ENCODE results near the gene PSMB4.
A peak's percentile ranks its signal among the peaks of the same experiment; 100 is the strongest.
"Not testable (repeated sequence)": the region's sequence is repeated elsewhere in the genome, so short reads cannot be mapped to it uniquely, and the experiment has no call there.

PSMB4 gene

DNA sequence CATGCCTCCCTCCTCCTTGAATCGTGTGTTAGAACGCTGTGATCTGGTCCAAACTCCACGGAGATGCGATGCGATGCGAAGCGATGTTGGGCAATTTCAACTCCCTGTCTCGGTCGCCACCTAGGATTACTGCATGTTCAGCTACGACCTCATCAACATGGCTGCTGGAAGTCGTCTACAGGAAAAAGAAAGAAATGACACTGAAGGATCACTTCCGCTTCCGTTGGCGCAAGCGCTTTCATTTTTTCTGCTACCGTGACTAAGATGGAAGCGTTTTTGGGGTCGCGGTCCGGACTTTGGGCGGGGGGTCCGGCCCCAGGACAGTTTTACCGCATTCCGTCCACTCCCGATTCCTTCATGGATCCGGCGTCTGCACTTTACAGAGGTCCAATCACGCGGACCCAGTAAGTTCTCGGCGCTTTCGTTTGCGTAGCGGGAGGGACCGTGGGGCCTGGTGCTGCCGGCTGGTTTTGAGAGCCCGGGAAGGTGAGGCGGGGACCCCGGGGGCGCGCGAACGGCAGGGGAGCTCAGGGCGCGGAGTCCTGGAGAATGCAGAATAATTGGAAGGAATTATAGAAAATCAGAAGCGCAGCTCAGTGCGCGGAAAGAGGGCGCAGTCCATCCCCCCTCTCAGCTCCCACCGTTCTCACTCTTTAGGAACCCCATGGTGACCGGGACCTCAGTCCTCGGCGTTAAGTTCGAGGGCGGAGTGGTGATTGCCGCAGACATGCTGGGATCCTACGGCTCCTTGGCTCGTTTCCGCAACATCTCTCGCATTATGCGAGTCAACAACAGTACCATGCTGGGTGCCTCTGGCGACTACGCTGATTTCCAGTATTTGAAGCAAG, at the start of gene PSMB4:
Gene PSMB4, plus strand, starts transcription at position 250 of the 848 bp plus-strand sequence. Its CDS starts 15 bp downstream, at position 265.
- peaks cover 16% of the 10 kb centered on the region for H3K36me3 ChIP-seq (ENCODE audit: control insufficient read depth, insufficient read depth, low read length)
- H3K9ac ChIP-seq (ENCODE audit: low read depth, low read length), result peak within 1 kb of the TSS; percentile 94
- no peaks in the 10 kb centered on the region for H3K27me3 ChIP-seq (ENCODE audit: control insufficient read depth, insufficient read depth, low read length)
- H3K9me3 ChIP-seq (ENCODE audit: control insufficient read depth, insufficient read depth, low read length), result no peaks in the 10 kb centered on the region
- H3K4me3 ChIP-seq (ENCODE audit: low read depth, low read length), result peak within 1 kb of the TSS; percentile 95
- H3K4me1 ChIP-seq (ENCODE audit: control insufficient read depth, insufficient read depth, low read length), result no peaks in the 10 kb centered on the region

DNA sequence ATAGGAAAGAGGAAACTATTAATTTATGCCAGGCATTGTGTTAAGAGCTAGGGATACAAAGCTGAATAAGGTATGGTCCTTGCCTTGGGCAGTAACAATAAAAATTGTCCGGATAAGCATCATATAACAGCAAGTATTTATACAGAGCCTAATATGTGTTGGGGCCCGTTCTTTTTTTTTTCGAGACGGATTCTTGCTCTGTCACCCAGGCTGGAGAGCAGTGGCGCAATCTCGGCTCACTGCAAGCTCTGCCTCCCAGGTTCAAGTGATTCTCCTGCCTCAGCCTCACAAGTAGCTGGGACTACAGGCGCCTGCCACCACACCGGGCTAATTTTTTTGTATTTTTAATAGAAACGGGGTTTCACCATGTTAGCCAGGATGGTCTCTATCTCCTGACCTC, 49.0 kb upstream of the PSMB4 start:
- H3K4me3 ChIP-seq (ENCODE audit: low read depth, low read length); H3K36me3 ChIP-seq (ENCODE audit: control insufficient read depth, insufficient read depth, low read length); H3K9ac ChIP-seq (ENCODE audit: low read depth, low read length); H3K9me3 ChIP-seq (ENCODE audit: control insufficient read depth, insufficient read depth, low read length); H3K27me3 ChIP-seq (ENCODE audit: control insufficient read depth, insufficient read depth, low read length): not testable (repeated sequence)
- peaks cover 11% of the 10 kb centered on the region for H3K4me1 ChIP-seq (ENCODE audit: control insufficient read depth, insufficient read depth, low read length)

DNA sequence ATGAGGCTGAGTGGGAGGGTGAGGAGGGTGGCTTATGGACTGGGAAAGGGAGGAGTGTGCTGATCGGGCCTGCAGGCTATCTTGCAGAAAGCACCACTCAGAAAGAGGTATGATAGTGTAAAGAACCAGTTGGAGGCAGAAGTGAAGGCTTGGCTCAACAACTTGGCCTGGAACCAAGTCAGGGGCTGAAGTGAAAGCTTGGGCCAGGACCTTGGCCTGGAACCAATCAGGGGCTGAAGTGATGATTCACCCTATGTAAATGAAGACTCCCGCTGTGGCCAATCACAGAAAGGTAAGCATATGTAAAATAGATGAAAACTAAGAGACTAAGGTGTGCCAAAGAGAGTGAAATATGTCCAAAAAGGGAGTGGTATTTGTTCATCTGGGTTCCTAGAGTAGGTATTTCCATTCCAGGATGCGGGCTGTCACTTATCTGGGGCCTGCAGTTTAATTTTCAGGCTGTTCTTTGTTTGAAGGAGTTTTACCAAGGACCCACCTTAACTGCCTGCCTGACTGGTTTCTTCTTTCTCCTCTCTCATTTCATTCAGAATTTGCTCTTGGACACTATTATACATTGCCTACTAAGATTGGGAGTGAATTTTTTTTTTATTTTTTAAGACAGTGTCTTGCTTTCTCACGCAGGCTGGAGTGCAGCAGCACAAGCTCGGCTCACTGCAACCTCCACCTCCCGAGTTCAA, 47.2 kb upstream of the PSMB4 start:
- Histone ChIP-seq H3K36me3 (ENCODE audit: control insufficient read depth, insufficient read depth, low read length) (no peaks in the 10 kb centered on the region), H3K4me3 (ENCODE audit: low read depth, low read length) (no peak overlapping the region), H3K27me3 (ENCODE audit: control insufficient read depth, insufficient read depth, low read length) (no peaks in the 10 kb centered on the region), H3K4me1 (ENCODE audit: control insufficient read depth, insufficient read depth, low read length) (peaks cover 5% of the 10 kb centered on the region), H3K9ac (ENCODE audit: low read depth, low read length) (no peak overlapping the region), H3K9me3 (ENCODE audit: control insufficient read depth, insufficient read depth, low read length) (peaks cover 3% of the 10 kb centered on the region)

DNA sequence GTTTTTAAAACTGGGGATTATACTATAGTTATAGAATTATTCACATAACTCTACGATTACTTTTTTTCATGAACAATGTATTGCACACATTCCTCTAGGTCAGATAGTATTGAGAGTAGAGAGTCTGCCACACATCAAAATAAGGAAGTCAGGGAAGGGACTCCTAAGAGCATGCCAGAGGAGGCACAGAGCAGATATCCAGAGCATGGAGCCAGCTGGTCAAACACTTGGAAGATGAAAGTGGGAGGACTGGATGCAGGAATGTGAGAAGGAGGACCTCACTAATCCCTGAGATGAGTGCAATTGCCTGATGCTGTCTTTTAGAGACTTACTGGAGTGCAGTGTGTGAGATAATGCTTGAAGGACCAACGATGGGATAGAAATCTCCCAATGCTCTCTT, 42.7 kb upstream of the PSMB4 start:
- Histone ChIP-seq H3K36me3 (ENCODE audit: control insufficient read depth, insufficient read depth, low read length) (no peaks in the 10 kb centered on the region), H3K27me3 (ENCODE audit: control insufficient read depth, insufficient read depth, low read length) (no peaks in the 10 kb centered on the region), H3K9me3 (ENCODE audit: control insufficient read depth, insufficient read depth, low read length) (peaks cover 3% of the 10 kb centered on the region), H3K4me3 (ENCODE audit: low read depth, low read length) (no peak overlapping the region), H3K9ac (ENCODE audit: low read depth, low read length) (no peak overlapping the region), H3K4me1 (ENCODE audit: control insufficient read depth, insufficient read depth, low read length) (no peaks in the 10 kb centered on the region)

DNA sequence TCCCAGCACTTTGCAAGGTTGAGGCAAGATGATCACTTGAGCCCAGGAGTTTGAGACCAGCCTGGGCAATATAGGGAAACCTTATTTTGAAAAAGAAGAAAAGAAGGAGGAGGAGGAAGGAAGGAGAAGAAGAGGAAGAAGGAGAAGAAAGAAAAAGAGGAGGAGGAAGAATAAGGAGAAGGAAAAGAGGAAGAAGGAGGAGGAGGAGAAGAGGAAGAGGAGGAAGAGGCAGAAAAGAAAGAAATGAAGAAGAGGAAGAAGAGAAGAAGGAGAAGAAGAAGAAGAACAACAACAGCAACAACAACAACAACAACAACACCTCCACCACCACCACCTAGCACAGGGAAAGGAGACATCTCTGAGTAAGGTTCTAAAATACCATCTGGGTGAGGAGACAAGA, 37.5 kb upstream of the PSMB4 start:
- H3K27me3 ChIP-seq (ENCODE audit: control insufficient read depth, insufficient read depth, low read length), result no peaks in the 10 kb centered on the region
- peaks cover 8% of the 10 kb centered on the region for H3K36me3 ChIP-seq (ENCODE audit: control insufficient read depth, insufficient read depth, low read length)
- no peaks in the 10 kb centered on the region for H3K4me1 ChIP-seq (ENCODE audit: control insufficient read depth, insufficient read depth, low read length)
- no peak overlapping the region for H3K9ac ChIP-seq (ENCODE audit: low read depth, low read length)
- no peak overlapping the region for H3K4me3 ChIP-seq (ENCODE audit: low read depth, low read length)
- H3K9me3 ChIP-seq (ENCODE audit: control insufficient read depth, insufficient read depth, low read length), result peaks cover 13% of the 10 kb centered on the region

DNA sequence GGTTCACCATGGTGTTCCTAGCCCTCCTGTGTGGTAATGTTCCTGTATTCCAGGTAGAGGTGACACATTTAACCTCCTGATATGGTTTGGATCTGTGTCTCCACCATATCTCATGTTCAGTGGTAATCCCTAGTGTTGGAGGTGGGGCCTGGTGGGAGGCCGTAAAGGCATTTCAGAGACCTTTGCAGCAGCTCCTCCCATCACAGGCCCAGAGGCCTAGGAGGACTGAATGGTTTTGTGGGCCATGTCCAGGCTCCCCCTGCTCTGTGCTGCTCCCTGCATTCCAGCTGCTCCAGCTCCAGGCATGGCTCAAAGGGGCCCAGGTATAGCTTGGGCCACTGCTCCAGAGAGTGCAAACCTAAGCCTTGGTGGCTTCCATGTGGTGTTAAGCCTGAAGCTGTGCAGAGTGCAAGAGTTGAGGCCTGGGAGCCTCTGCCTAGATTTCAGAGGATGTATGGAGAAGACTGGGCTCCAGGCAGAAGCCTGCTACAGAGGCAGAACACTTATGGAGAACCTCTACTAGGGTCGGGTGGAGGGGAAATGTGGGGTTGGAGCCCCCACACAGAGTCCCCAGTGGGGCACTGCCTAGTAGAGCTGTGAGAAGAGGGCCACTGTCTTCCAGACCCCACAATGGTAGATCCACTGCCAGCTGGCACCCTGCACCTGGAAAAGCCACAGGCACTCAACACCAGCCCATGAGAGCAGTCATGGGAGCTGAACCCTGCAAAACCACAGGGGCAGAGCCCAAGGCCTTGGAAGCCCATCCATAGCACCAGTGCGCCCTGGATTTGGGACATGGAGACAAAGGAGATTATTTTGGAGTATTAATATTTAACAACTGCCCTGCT, 36.8 kb upstream of the PSMB4 start:
- H3K4me1 ChIP-seq (ENCODE audit: control insufficient read depth, insufficient read depth, low read length), result no peaks in the 10 kb centered on the region
- H3K4me3 ChIP-seq (ENCODE audit: low read depth, low read length), result no peak overlapping the region
- peaks cover 10% of the 10 kb centered on the region for H3K36me3 ChIP-seq (ENCODE audit: control insufficient read depth, insufficient read depth, low read length)
- H3K9me3 ChIP-seq (ENCODE audit: control insufficient read depth, insufficient read depth, low read length), result peaks cover 13% of the 10 kb centered on the region
- H3K27me3 ChIP-seq (ENCODE audit: control insufficient read depth, insufficient read depth, low read length), result no peaks in the 10 kb centered on the region
- H3K9ac ChIP-seq (ENCODE audit: low read depth, low read length), result no peak overlapping the region

DNA sequence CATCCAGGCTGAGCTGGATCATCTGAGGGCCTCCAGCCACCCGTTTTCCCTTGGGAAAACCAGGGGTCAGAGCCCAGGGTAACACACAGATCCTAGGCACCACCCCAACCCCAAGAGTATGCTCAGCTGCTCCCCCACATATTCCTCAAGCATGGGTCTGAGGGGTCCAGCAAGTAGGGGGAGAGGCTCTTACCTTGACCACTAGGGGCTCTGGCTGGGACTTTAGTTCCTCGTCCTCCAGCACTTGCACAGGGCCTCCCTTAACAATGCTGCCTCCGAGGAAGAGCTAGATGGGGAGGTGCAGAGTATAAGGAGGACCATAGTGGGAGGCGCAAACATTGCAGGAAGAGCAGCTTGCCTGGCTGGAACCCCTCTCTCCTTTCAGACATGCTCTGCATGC, 34.4 kb upstream of the PSMB4 start:
- Histone ChIP-seq H3K27me3 (ENCODE audit: control insufficient read depth, insufficient read depth, low read length) (no peaks in the 10 kb centered on the region), H3K9ac (ENCODE audit: low read depth, low read length) (no peak overlapping the region), H3K4me3 (ENCODE audit: low read depth, low read length) (no peak overlapping the region), H3K36me3 (ENCODE audit: control insufficient read depth, insufficient read depth, low read length) (peaks cover 11% of the 10 kb centered on the region), H3K4me1 (ENCODE audit: control insufficient read depth, insufficient read depth, low read length) (no peaks in the 10 kb centered on the region), H3K9me3 (ENCODE audit: control insufficient read depth, insufficient read depth, low read length) (peaks cover 13% of the 10 kb centered on the region)

DNA sequence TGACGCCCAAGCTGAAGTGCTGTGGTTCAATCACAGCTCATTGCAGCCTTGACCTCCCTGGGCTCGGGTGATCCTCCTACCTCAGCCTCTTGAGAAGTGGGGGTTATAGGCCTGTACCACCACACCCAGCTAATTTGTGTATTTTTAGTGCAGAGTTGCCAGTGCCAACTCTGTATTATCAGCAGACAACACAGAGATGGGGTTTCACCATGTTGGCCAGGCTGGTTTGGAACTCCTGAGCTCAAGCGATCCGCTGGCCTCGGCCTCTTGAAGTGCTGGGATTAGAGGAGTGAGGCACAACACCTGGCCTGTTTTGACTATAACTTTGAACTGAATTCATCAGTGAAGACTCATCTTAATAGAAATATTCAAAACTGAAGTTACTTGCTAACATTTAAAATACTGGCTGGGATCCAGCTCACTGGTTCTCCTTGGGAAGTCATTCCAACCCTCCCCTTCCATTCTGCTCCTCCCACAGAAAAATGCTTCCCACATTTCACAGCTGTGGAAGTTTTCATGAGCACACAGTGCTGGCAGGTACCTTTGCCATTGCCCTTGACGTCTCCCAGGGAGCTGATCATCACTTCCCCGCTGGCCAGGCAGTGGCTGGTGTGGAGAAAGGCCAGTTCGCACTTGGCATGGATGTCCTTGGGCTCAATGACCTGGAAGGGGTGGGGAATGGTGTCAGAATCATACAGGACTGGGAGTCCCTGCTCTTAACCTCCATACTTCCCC, 31.5 kb upstream of the PSMB4 start:
- no peaks in the 10 kb centered on the region for H3K27me3 ChIP-seq (ENCODE audit: control insufficient read depth, insufficient read depth, low read length)
- H3K9me3 ChIP-seq (ENCODE audit: control insufficient read depth, insufficient read depth, low read length), result peaks cover 3% of the 10 kb centered on the region
- H3K4me3 ChIP-seq (ENCODE audit: low read depth, low read length), result no peak overlapping the region
- no peak overlapping the region for H3K9ac ChIP-seq (ENCODE audit: low read depth, low read length)
- H3K4me1 ChIP-seq (ENCODE audit: control insufficient read depth, insufficient read depth, low read length), result peaks cover 2% of the 10 kb centered on the region
- peaks cover 11% of the 10 kb centered on the region for H3K36me3 ChIP-seq (ENCODE audit: control insufficient read depth, insufficient read depth, low read length)

DNA sequence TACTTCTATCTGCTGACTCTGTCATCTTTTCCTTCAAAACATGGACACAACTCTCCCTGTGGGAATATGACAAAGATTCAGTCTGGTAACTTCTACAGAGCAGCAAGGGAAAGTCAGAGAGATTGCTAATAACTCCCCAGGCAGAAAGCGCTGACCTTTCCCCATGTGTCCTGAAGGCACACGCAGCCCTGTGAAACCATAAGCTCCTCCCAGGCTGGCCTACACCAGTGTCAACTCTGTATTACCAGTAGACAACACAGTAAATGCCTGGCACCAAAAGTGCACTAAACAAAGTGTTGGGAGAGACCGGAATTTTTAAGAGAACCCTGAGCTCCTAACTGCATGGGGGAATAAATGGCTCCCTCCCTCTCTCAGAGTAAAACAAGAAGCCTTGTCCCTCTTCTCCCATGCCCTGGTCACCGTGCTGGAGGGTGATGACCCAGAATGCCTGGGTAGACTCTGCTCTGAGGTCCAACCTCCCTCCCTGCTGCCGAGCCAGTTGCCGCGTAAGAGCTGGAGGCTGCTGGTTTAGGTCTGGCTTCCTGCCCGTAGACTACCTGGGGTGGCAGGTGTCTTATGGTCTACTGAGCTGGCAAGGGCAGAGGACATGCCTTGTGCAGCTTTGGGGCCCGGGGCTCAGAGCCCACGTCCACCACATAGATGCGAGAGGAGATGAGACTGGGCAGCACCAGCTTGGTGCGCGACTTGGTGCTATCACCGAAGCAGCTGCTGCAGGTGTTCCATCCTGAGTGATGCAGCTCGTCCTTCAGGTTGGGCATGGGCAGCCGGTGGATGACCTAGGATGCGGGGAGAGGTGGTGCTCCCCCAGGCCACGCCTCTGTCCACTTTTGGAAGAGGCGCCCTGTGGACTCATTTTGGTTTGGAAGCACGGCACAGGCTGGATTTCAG, 30.7 kb upstream of the PSMB4 start:
- Histone ChIP-seq H3K27me3 (ENCODE audit: control insufficient read depth, insufficient read depth, low read length) (no peaks in the 10 kb centered on the region), H3K9me3 (ENCODE audit: control insufficient read depth, insufficient read depth, low read length) (no peaks in the 10 kb centered on the region), H3K4me1 (ENCODE audit: control insufficient read depth, insufficient read depth, low read length) (peaks cover 2% of the 10 kb centered on the region), H3K9ac (ENCODE audit: low read depth, low read length) (no peak overlapping the region), H3K4me3 (ENCODE audit: low read depth, low read length) (no peak overlapping the region), H3K36me3 (ENCODE audit: control insufficient read depth, insufficient read depth, low read length) (peaks cover 9% of the 10 kb centered on the region)

DNA sequence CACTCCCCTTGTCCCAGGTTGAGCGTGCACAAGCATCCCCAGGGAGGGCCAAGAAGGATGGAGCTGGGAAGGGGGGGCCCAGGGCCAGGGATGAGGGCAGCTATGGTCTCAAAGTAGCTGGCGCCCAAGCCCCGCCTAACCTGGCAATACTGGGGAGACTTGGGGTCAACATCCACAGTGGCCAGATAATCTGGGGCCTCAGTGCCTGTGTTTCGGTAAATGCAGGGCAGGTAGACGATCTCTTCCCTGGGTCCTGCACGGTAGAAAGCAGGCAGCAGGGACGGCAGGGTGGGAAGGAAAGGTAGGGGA, 30.1 kb upstream of the PSMB4 start:
- Histone ChIP-seq H3K4me3 (ENCODE audit: low read depth, low read length) (no peak overlapping the region), H3K9me3 (ENCODE audit: control insufficient read depth, insufficient read depth, low read length) (no peaks in the 10 kb centered on the region), H3K9ac (ENCODE audit: low read depth, low read length) (no peak overlapping the region), H3K36me3 (ENCODE audit: control insufficient read depth, insufficient read depth, low read length) (peaks cover 5% of the 10 kb centered on the region), H3K4me1 (ENCODE audit: control insufficient read depth, insufficient read depth, low read length) (peaks cover 2% of the 10 kb centered on the region), H3K27me3 (ENCODE audit: control insufficient read depth, insufficient read depth, low read length) (no peaks in the 10 kb centered on the region)

Data from iPS-15b (cell line).